Activated T-cell treated with anti-CD3 and anti-CD28 coated beads, Interleukin-2, amount 50 U/mL, for 24 hours (primary cell): Measurements from ENCODE around the gene ZFP36.

ENCODE experiments used
- DNase-seq: peaks from one replicate; pipeline ENCODE4 v3.0.0-alpha.2; 2020
- H3K27ac Mint-ChIP-seq: 2 replicates; pipeline ENCODE4 v1.8.0; 2020; ENCODE audit warnings: mild to moderate bottlenecking, mixed read lengths
- H3K27me3 Mint-ChIP-seq: 2 replicates; pipeline ENCODE4 v1.8.0; 2020; ENCODE audit warnings: mixed read lengths
- H3K36me3 Mint-ChIP-seq: 2 replicates; pipeline ENCODE4 v1.8.0; 2020; ENCODE audit warnings: low read depth, mixed read lengths
- H3K4me1 Mint-ChIP-seq: 2 replicates; pipeline ENCODE4 v1.8.0; 2020; ENCODE audit warnings: low read depth, mixed read lengths
- H3K4me3 Mint-ChIP-seq: 2 replicates; pipeline ENCODE4 v1.8.0; 2020; ENCODE audit warnings: mild to moderate bottlenecking, moderate library complexity, mixed read lengths
- H3K9me3 Mint-ChIP-seq: 2 replicates; pipeline ENCODE4 v1.8.0; 2020; ENCODE audit warnings: mixed read lengths

Gene ZFP36

GRCh38 chr19:39397360-39398296 is 9.0 kb upstream of the ZFP36 start:
- H3K27me3 Mint-ChIP-seq = no peaks in the 10 kb centered on the region
- peaks cover 41% of the 10 kb centered on the region for H3K36me3 Mint-ChIP-seq
- peak; percentile 96 for DNase-seq
- H3K27ac Mint-ChIP-seq = peak overlapping the region; percentile 98
- H3K4me1 Mint-ChIP-seq = peaks cover 72% of the 10 kb centered on the region
- peak overlapping the region; percentile 47 for H3K4me3 Mint-ChIP-seq
- no peaks in the 10 kb centered on the region for H3K9me3 Mint-ChIP-seq

GRCh38 chr19:39398297-39398864 is 8.3 kb upstream of the ZFP36 start:
- peak overlapping the region; percentile 47 for H3K4me3 Mint-ChIP-seq
- H3K36me3 Mint-ChIP-seq = peaks cover 36% of the 10 kb centered on the region

GRCh38 chr19:39399668-39400050 is 7.0 kb upstream of the ZFP36 start:
- peak overlapping the region; percentile 3 for H3K4me3 Mint-ChIP-seq
- no peaks in the 10 kb centered on the region for H3K27me3 Mint-ChIP-seq
- DNase-seq = no peak
- peak overlapping the region; percentile 98 for H3K27ac Mint-ChIP-seq
- H3K36me3 Mint-ChIP-seq = peaks cover 26% of the 10 kb centered on the region
- H3K9me3 Mint-ChIP-seq = no peaks in the 10 kb centered on the region
- peaks cover 74% of the 10 kb centered on the region for H3K4me1 Mint-ChIP-seq

More at GRCh38 chr19:39398297-39398864, 8.3 kb upstream of the ZFP36 start:
- Mint-ChIP-seq H3K27me3 (no peaks in the 10 kb centered on the region), H3K27ac (peak overlapping the region; percentile 98), H3K9me3 (no peaks in the 10 kb centered on the region), H3K4me1 (peaks cover 70% of the 10 kb centered on the region)
- peak; percentile 70 for DNase-seq

GRCh38 chr19:39400061-39400460 is 6.6 kb upstream of the ZFP36 start:
- Mint-ChIP-seq H3K36me3 (peaks cover 22% of the 10 kb centered on the region), H3K4me3 (no peak overlapping the region), H3K4me1 (peaks cover 76% of the 10 kb centered on the region), H3K27me3 (no peaks in the 10 kb centered on the region), H3K27ac (peak overlapping the region; percentile 98), H3K9me3 (no peaks in the 10 kb centered on the region)
- no peak for DNase-seq

GRCh38 chr19:39401070-39401548 is 5.5 kb upstream of the ZFP36 start:
- H3K9me3 Mint-ChIP-seq = no peaks in the 10 kb centered on the region
- H3K27me3 Mint-ChIP-seq = no peaks in the 10 kb centered on the region
- no peak for DNase-seq
- H3K4me3 Mint-ChIP-seq = peak overlapping the region; percentile 80
- peaks cover 13% of the 10 kb centered on the region for H3K36me3 Mint-ChIP-seq
- H3K4me1 Mint-ChIP-seq = peaks cover 82% of the 10 kb centered on the region
- peak overlapping the region; percentile 99 for H3K27ac Mint-ChIP-seq

- Mint-ChIP-seq H3K27ac (peak overlapping the region; percentile 99), H3K36me3 (peaks cover 14% of the 10 kb centered on the region), H3K9me3 (no peaks in the 10 kb centered on the region), H3K27me3 (no peaks in the 10 kb centered on the region), H3K4me1 (peaks cover 84% of the 10 kb centered on the region), H3K4me3 (peak overlapping the region; percentile 80)
- peak; percentile 81 for DNase-seq
Measured at GRCh38 chr19:39401549-39402345, 4.9 kb upstream of the ZFP36 start.

GRCh38 chr19:39402346-39403300 is 4.0 kb upstream of the ZFP36 start:
- Mint-ChIP-seq H3K4me1 (peaks cover 77% of the 10 kb centered on the region), H3K27me3 (no peaks in the 10 kb centered on the region), H3K27ac (peak overlapping the region; percentile 99), H3K4me3 (peak overlapping the region; percentile 80), H3K36me3 (peaks cover 23% of the 10 kb centered on the region), H3K9me3 (no peaks in the 10 kb centered on the region)
- peak; percentile 86 for DNase-seq

GRCh38 chr19:39403331-39404312 is 3.0 kb upstream of the ZFP36 start:
- H3K4me1 Mint-ChIP-seq = peaks cover 70% of the 10 kb centered on the region
- H3K9me3 Mint-ChIP-seq = no peaks in the 10 kb centered on the region
- DNase-seq = peak; percentile 95
- H3K27ac Mint-ChIP-seq = peak overlapping the region; percentile 99
- H3K4me3 Mint-ChIP-seq = peak overlapping the region; percentile 80
- no peaks in the 10 kb centered on the region for H3K27me3 Mint-ChIP-seq
- H3K36me3 Mint-ChIP-seq = peaks cover 30% of the 10 kb centered on the region

GRCh38 chr19:39405261-39405957 is 1.2 kb upstream of the ZFP36 start:
- Mint-ChIP-seq H3K9me3 (no peaks in the 10 kb centered on the region), H3K4me3 (peak overlapping the region; percentile 96), H3K36me3 (peaks cover 26% of the 10 kb centered on the region), H3K27me3 (no peaks in the 10 kb centered on the region), H3K27ac (peak overlapping the region; percentile 99), H3K4me1 (peaks cover 63% of the 10 kb centered on the region)
- no peak for DNase-seq

- Mint-ChIP-seq H3K4me1 (peaks cover 64% of the 10 kb centered on the region), H3K27ac (peak overlapping the region; percentile 99), H3K36me3 (peaks cover 26% of the 10 kb centered on the region), H3K4me3 (peak overlapping the region; percentile 96), H3K9me3 (no peaks in the 10 kb centered on the region), H3K27me3 (no peaks in the 10 kb centered on the region)
- peak; percentile 90 for DNase-seq
Measured at GRCh38 chr19:39405958-39406655, 540 bp upstream of the ZFP36 start.

GRCh38 chr19:39407410-39407659 is 688 bp downstream of the ZFP36 start:
- H3K4me3 Mint-ChIP-seq = peak overlapping the region; percentile 96
- no peak for DNase-seq
- H3K9me3 Mint-ChIP-seq = no peaks in the 10 kb centered on the region
- H3K27me3 Mint-ChIP-seq = no peaks in the 10 kb centered on the region
- H3K36me3 Mint-ChIP-seq = peaks cover 26% of the 10 kb centered on the region
- H3K4me1 Mint-ChIP-seq = peaks cover 62% of the 10 kb centered on the region
- H3K27ac Mint-ChIP-seq = peak overlapping the region; percentile 96
